Left lung (tissue), 10 donors: ENCODE data around the gene NTM. TPM values are rescaled to one million over a fixed set of nuclear protein-coding genes. Genes with fewer than 3 reads are reported as not detected.

Source experiments
- ATAC-seq: fragments of 200-7000 bp; cut with Tn5 transposase; one replicate; pipeline ENCODE4 v1.9.1; 2020; ENCODE audit warnings: moderate library complexity
- DNase-seq, 4 donors: peaks; one replicate each; pipeline ENCODE4 v3.0.0-alpha.2; 2013 to 2020
- H3K27ac ChIP-seq, 2 donors: fragments of 200-600 bp; sonication (generic) in 1 of 2; one replicate each; pipeline versions ENCODE4 v1.5.0 to v1.8.0; 2020 to 2021
- H3K27me3 ChIP-seq, 2 donors: fragments of 200-600 bp; sonication (generic) in 1 of 2; one replicate each; pipeline versions ENCODE4 v1.5.0 to v1.8.0; 2020 to 2021
- H3K36me3 ChIP-seq, 2 donors: fragments of 200-600 bp; sonication (generic) in 1 of 2; one replicate each; pipeline versions ENCODE4 v1.5.0 to v1.8.0; 2020 to 2021
- H3K4me1 ChIP-seq, 2 donors: fragments of 200-600 bp; one replicate each; pipeline ENCODE4 v1.8.0; 2021
- H3K4me3 ChIP-seq, 2 donors: fragments of 200-600 bp; sonication (generic) in 1 of 2; one replicate each; pipeline versions ENCODE4 v1.5.0 to v1.8.0; 2020 to 2021; ENCODE audit warnings: mild to moderate bottlenecking in 1 of 2
- H3K9me3 ChIP-seq, 2 donors: fragments of 200-600 bp; sonication (generic) in 1 of 2; one replicate each; pipeline versions ENCODE4 v1.5.0 to v1.8.0; 2020 to 2021
- CTCF ChIP-seq, 2 donors: fragments of 200-600 bp; sonication (generic) in 1 of 2; IDR thresholded peaks; one replicate each; pipeline versions ENCODE4 v1.5.0 to v1.8.0; 2021; ENCODE audit warnings: antibody characterized with exemption in 2 of 2
- intact Hi-C, 2 donors: fragments of 100-400 bp; cut with DNase I; formaldehyde crosslinking; loops; one replicate each; pipeline versions ENCODE4 v1.11.2 to v1.14.2; 2022
- polyA plus RNA-seq, 6 donors: library from polyadenylated mRNA; unstranded; fragments of 120-200 nt; gene quantifications; one replicate each; pipeline ENCODE4 v1.2.1, GENCODE V29; 2013; ENCODE audit not compliant: insufficient read length in 6 of 6
- total RNA-seq, 2 donors: library from RNA; stranded (reverse); fragmentation: NEBNext Ultra II Directional; extraction: Animal tissue kit (Norgen Biotek cat#: 25700); gene quantifications; one replicate each; pipeline ENCODE4 v1.2.1, GENCODE V29; 2021
- donor health status: DM: no; HTN: yes; CAD: no.
- donor health status: DM: no; HTN: no; CAD: no.

The NTM gene
- total and polyA plus RNA-seq, 8 donors, result 9.5 to 31.0 (median 21.1) TPM

GRCh38 chr11:131345406-131345805 lies 25.0 kb upstream of the NTM start:
- Histone ChIP-seq H3K4me3 (no peak overlapping the region), H3K27me3 (no peaks in the 10 kb centered on the region), H3K27ac (no peak overlapping the region), H3K4me1 (no peaks in the 10 kb centered on the region), H3K36me3 (no peaks in the 10 kb centered on the region), H3K9me3 (no peaks in the 10 kb centered on the region)
- no peak for TF ChIP-seq CTCF (IDR thresholded peaks at IDR 0.05)
- intact Hi-C loops, result no loop called here
- ATAC-seq (no peak), DNase-seq (no peak)

- ATAC-seq (no peak), DNase-seq (no peak)
- H3K36me3 ChIP-seq, result no peaks in the 10 kb centered on the region
- no peaks in the 10 kb centered on the region for H3K4me1 ChIP-seq
- TF ChIP-seq CTCF (IDR thresholded peaks at IDR 0.05), result no peak
- intact Hi-C loops, result no loop called here
- no peak overlapping the region for H3K4me3 ChIP-seq
- H3K27ac ChIP-seq, result no peak overlapping the region
- H3K9me3 ChIP-seq, result no peaks in the 10 kb centered on the region
- no peaks in the 10 kb centered on the region for H3K27me3 ChIP-seq
Measured at GRCh38 chr11:131349368-131350086, 20.9 kb upstream of the NTM start.

DNA sequence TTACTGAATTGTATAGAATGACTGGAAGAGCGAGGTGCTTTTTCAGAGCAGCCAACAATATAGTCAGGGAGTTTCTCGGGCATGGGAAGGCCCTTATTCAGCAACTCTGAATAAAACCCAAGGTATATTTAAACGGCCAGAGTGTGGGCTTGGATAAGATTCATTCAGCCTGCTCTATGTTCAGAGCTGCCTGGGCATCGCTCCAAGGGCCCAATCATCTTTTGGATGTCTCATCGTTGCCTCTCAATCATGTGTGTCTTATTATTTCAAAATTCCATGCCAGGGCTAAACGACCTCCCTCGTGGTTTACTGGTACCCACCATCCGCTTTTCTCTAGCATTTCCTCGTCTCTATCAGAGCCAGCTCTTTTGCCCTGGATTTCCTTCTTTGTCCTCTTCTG lies 19.5 kb upstream of the NTM start:
- no peak for ATAC-seq
- Histone ChIP-seq H3K4me3 (no peak overlapping the region), H3K9me3 (no peaks in the 10 kb centered on the region), H3K36me3 (no peaks in the 10 kb centered on the region), H3K4me1 (no peaks in the 10 kb centered on the region), H3K27ac (no peak overlapping the region), H3K27me3 (no peaks in the 10 kb centered on the region)
- no peak for DNase-seq
- intact Hi-C loops, result no loop called here
- TF ChIP-seq CTCF (IDR thresholded peaks at IDR 0.05), result no peak

DNA sequence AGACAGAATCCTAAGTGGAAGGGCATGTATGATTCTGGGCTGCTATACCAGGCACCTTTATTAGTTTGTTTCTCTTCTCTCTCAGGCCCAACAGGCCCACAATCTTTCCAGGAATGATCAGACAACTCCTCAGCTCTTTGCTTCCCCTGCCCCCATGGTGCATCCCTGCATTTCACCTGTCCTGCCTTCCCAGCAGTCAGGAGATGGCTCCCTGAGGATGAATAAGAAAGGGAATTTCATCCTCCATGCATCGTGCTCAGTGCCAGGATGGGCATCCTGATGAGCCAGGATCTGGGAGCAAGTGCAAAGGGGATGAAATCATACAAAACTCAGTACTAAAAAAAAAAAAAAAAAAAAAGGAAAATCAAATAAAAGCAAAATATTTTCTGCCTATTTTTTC lies 18.6 kb upstream of the NTM start:
- no peak for TF ChIP-seq CTCF (IDR thresholded peaks at IDR 0.05)
- intact Hi-C loops, result no loop called here
- no peaks in the 10 kb centered on the region for H3K9me3 ChIP-seq
- no peaks in the 10 kb centered on the region for H3K4me1 ChIP-seq
- DNase-seq (no peak), ATAC-seq (no peak)
- no peak overlapping the region for H3K27ac ChIP-seq
- no peaks in the 10 kb centered on the region for H3K27me3 ChIP-seq
- no peaks in the 10 kb centered on the region for H3K36me3 ChIP-seq
- no peak overlapping the region for H3K4me3 ChIP-seq

- TF ChIP-seq CTCF (IDR thresholded peaks at IDR 0.05), result no peak
- Histone ChIP-seq H3K27me3 (no peaks in the 10 kb centered on the region), H3K36me3 (no peaks in the 10 kb centered on the region), H3K4me1 (no peaks in the 10 kb centered on the region), H3K9me3 (no peaks in the 10 kb centered on the region), H3K27ac (no peak overlapping the region), H3K4me3 (no peak overlapping the region)
- intact Hi-C loops, result no loop called here
- no peak for DNase-seq
- no peak for ATAC-seq
Measured at GRCh38 chr11:131353766-131354165, 16.6 kb upstream of the NTM start.
